HUES48 (cell line): Measurements from ENCODE around the gene NEK8.

Source experiments
- H3K27ac ChIP-seq: one replicate; pipeline ENCODE4 v1.7.0; 2013; ENCODE audit warnings: low read depth, low read length, inconsistent platforms
- H3K27me3 ChIP-seq: 2 replicates; pipeline ENCODE4 v1.6.1; 2013; ENCODE audit warnings: mild to moderate bottlenecking, low read length; ENCODE audit not compliant: control insufficient read depth, insufficient read depth
- H3K36me3 ChIP-seq: 2 replicates; pipeline ENCODE4 v1.6.1; 2013; ENCODE audit warnings: low read length; ENCODE audit not compliant: control insufficient read depth, insufficient read depth
- H3K4me1 ChIP-seq: 2 replicates; pipeline ENCODE4 v1.6.1; 2013; ENCODE audit warnings: mild to moderate bottlenecking, low read length; ENCODE audit not compliant: control insufficient read depth, insufficient read depth
- H3K4me3 ChIP-seq: 2 replicates; pipeline ENCODE4 v1.5.1; 2013; ENCODE audit warnings: mild to moderate bottlenecking, low read depth, low read length
- H3K9ac ChIP-seq: 2 replicates; pipeline ENCODE4 v1.6.1; 2013; ENCODE audit warnings: mild to moderate bottlenecking, low read depth, low read length, moderate library complexity
- H3K9me3 ChIP-seq: 2 replicates; pipeline ENCODE4 v1.6.1; 2013; ENCODE audit warnings: low read length; ENCODE audit not compliant: control insufficient read depth, insufficient read depth

Gene NEK8

DNA sequence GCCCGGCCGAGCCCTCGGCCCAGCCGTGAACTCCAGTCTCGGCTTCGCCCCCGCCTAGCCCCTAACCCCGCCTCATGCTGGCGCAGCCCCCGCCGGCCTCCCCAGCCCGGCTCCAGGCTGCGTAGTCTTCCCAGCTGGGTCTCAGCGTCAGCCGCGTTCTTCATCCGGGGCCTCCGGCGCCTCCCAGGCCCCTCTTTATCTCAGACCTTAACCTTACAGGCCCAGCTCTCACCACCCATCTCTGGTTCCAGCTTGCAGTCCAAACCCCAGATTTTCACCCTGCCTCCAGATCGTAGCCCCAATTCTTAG lies 16.9 kb upstream of the NEK8 start, which contains the start of gene PROCA1:
Gene PROCA1, minus strand, starts transcription at position 166 of the 309 bp plus-strand sequence. CDS start 228 bp downstream, outside the sequence.
- Histone ChIP-seq H3K36me3 (peaks cover 32% of the 10 kb centered on the region), H3K9ac (peak within 1 kb of the TSS; percentile 95), H3K27me3 (no peaks in the 10 kb centered on the region), H3K27ac (peak within 1 kb of the TSS; percentile 98), H3K9me3 (no peaks in the 10 kb centered on the region), H3K4me1 (peaks cover 8% of the 10 kb centered on the region), H3K4me3 (peak within 1 kb of the TSS; percentile 88)

DNA sequence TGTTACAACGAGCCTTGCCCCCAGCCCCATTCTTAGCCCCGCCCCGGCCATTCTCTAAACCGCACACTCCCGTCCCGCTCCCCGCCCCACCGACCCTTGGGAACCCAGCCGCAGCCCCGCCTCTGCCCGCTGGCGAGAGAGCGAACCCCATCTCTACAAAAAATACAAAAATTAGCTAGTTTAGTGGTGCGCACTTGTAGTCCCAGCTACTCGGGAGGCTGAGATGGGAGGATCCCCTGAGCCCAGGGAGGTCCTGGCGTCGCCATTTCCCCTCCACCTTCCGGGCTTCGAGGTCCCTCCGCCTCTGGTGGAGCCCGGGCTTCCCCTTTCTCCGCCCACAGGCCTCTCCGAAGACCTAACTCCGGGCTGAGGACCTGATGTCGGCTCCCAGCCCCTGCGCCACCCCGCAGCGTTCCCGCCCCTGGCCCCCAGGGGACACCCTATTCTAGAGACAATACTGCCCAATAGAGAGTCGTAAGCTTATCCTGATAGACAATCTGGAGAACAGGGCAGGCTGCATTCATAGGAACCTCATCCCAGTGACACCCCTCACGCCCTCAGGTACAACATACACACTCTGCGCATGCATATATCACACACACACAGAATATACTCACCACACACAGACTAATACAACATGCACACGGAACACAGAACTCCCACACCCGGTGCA lies 16.4 kb upstream of the NEK8 start:
- H3K27ac ChIP-seq: peak overlapping the region; percentile 95
- H3K9me3 ChIP-seq: no peaks in the 10 kb centered on the region
- peaks cover 32% of the 10 kb centered on the region for H3K36me3 ChIP-seq
- no peaks in the 10 kb centered on the region for H3K27me3 ChIP-seq
- peak overlapping the region; percentile 88 for H3K4me3 ChIP-seq
- H3K4me1 ChIP-seq: peaks cover 8% of the 10 kb centered on the region
- H3K9ac ChIP-seq: peak overlapping the region; percentile 70

- H3K4me1 ChIP-seq: peaks cover 8% of the 10 kb centered on the region
- peaks cover 32% of the 10 kb centered on the region for H3K36me3 ChIP-seq
- no peaks in the 10 kb centered on the region for H3K9me3 ChIP-seq
- H3K27me3 ChIP-seq: no peaks in the 10 kb centered on the region
- H3K9ac ChIP-seq: no peak overlapping the region
- peak overlapping the region; percentile 95 for H3K27ac ChIP-seq
- H3K4me3 ChIP-seq: peak overlapping the region; percentile 88
Observed at GRCh38 chr17:28712705-28713415, 15.7 kb upstream of the NEK8 start.

DNA sequence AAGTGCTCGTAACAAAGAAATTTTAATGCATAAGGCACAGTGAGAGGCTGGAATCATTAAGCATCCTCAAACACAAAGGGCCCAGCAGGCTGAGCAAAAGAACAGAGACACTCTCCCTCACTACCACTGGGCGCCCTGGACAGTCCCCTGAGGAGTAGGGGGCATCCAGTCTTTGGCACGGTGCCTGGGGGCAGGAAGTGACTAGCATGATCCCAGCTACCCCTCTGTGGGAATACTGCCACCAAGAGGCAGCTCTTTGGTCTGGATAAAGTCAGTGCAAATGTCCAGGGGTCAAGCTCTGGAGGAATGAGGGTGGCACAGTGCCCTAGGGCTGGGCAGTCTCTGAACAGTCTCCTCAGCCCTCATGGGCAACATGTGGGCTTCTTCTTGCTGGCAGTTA lies 14.3 kb upstream of the NEK8 start:
- H3K27ac ChIP-seq: no peak overlapping the region
- no peaks in the 10 kb centered on the region for H3K9me3 ChIP-seq
- H3K9ac ChIP-seq: no peak overlapping the region
- no peaks in the 10 kb centered on the region for H3K27me3 ChIP-seq
- H3K36me3 ChIP-seq: peaks cover 32% of the 10 kb centered on the region
- H3K4me3 ChIP-seq: no peak overlapping the region
- peaks cover 12% of the 10 kb centered on the region for H3K4me1 ChIP-seq

- Histone ChIP-seq H3K9me3 (no peaks in the 10 kb centered on the region), H3K4me3 (no peak overlapping the region), H3K27ac (no peak overlapping the region), H3K4me1 (peaks cover 12% of the 10 kb centered on the region), H3K9ac (no peak overlapping the region), H3K27me3 (no peaks in the 10 kb centered on the region), H3K36me3 (peaks cover 32% of the 10 kb centered on the region)
Observed at GRCh38 chr17:28715217-28715616, 13.4 kb upstream of the NEK8 start.

DNA sequence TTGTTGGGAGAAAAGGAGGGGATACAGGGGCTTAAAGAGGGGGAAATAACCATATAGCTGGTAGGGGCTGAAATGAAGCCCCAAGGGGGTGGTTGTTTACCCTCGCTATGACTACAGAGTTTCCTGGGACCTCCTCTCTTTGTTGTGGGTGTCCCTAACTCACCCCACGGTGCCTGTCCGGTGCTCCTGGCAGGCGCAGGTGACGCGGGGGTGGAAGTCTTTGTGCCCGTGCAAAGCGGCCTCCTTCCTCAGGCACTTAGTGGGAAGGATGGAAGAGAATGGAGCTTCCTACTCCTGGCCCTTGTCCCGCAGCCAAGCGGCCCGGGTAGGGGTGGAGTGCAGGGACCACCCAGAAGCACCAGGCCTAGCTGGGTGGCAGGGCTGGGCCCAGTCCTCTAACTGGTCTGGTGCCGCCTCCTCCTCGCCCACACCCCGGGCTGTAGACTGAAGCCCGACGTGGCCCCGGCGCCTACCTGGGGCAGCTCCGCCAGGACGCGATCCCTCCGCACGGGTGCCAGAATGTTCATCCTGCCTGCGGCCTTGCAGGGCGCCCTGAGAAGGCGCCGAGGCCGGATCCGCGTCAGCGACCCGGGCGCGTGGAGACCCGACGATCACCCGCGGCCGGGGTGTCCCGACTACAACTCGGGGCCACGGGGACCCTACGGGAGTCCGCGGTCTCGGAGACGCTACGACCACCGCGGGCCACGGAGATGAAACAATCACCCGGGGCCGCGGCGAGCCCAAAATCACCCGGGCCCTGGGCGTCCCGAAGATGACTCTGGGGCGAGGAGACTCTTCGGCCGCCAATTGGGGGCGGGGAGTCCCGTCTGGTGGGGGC lies 11.6 kb upstream of the NEK8 start:
- Histone ChIP-seq H3K27ac (peak overlapping the region; percentile 98), H3K9ac (peak overlapping the region; percentile 86), H3K27me3 (no peaks in the 10 kb centered on the region), H3K4me3 (peak overlapping the region; percentile 85), H3K4me1 (peaks cover 17% of the 10 kb centered on the region), H3K9me3 (no peaks in the 10 kb centered on the region), H3K36me3 (peaks cover 45% of the 10 kb centered on the region)

GRCh38 chr17:28717578-28718332 lies 10.8 kb upstream of the NEK8 start, which contains the start of gene RAB34:
RAB34 (minus strand) TSS chr17:28717868; CDS start chr17:28717266, 602 bp downstream.
- peaks cover 53% of the 10 kb centered on the region for H3K36me3 ChIP-seq

GRCh38 chr17:28718333-28719020 lies 10.1 kb upstream of the NEK8 start:
- H3K27ac ChIP-seq: peak overlapping the region; percentile 98
- H3K9ac ChIP-seq: peak overlapping the region; percentile 67
- no peaks in the 10 kb centered on the region for H3K9me3 ChIP-seq
- peaks cover 55% of the 10 kb centered on the region for H3K36me3 ChIP-seq
- H3K4me3 ChIP-seq: peak overlapping the region; percentile 85
- H3K27me3 ChIP-seq: no peaks in the 10 kb centered on the region
- peaks cover 19% of the 10 kb centered on the region for H3K4me1 ChIP-seq

More at GRCh38 chr17:28717578-28718332, 10.8 kb upstream of the NEK8 start, which contains the start of gene RAB34:
- no peaks in the 10 kb centered on the region for H3K9me3 ChIP-seq
- H3K4me1 ChIP-seq: peaks cover 18% of the 10 kb centered on the region
- H3K27me3 ChIP-seq: no peaks in the 10 kb centered on the region
- peak within 1 kb of the TSS; percentile 98 for H3K27ac ChIP-seq
- peak within 1 kb of the TSS; percentile 85 for H3K4me3 ChIP-seq
- peak within 1 kb of the TSS; percentile 86 for H3K9ac ChIP-seq

DNA sequence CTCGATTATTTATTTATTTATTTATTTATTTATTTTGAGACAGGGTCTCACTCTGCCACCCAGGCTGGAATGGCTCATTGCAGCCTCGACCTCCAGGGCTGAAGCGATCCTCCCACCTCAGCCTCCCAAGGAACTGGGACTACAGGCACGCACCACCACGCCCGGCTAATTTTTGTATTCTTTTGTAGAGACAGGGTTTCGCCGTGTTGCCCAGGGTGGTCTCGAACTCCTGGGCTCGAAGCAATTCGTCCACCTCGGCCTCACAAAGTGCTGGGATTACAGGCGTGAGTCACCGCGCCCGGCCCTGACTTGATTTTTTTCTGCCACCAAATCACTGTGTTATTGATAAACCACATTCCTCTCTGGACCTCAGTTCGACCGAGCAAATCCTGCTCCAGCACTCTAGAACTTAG lies 9.6 kb upstream of the NEK8 start:
- Histone ChIP-seq H3K9ac (peak overlapping the region; percentile 73), H3K27me3 (no peaks in the 10 kb centered on the region), H3K4me3 (peak overlapping the region; percentile 85), H3K27ac (peak overlapping the region; percentile 98), H3K4me1 (peaks cover 21% of the 10 kb centered on the region), H3K36me3 (peaks cover 56% of the 10 kb centered on the region), H3K9me3 (no peaks in the 10 kb centered on the region)
